Breast epithelium (tissue), 4 donors: ENCODE results near the gene SMAD6. TPM values are rescaled to one million over a fixed set of nuclear protein-coding genes. Genes with fewer than 3 reads are reported as not detected.
A peak's percentile ranks its signal among the peaks of the same experiment; 100 is the strongest.

Experiments used
- DNase-seq, 2 donors: peaks; one replicate each; pipeline ENCODE4 v3.0.0-alpha.2; 2019; ENCODE audit warnings: low spot score in 2 of 2
- H3K27ac ChIP-seq, 2 donors: fragments of 200-600 bp; sonication (generic) in 1 of 2; one replicate each; pipeline ENCODE4 v1.5.1; 2016 to 2019; ENCODE audit warnings: mild to moderate bottlenecking in 1 of 2
- H3K27me3 ChIP-seq, 2 donors: fragments of 200-600 bp; sonication (generic) in 1 of 2; one replicate each; pipeline versions ENCODE4 v1.5.1 to v1.6.0; 2017 to 2019; ENCODE audit warnings: control low read depth in 1 of 2, mild to moderate bottlenecking in 1 of 2
- H3K36me3 ChIP-seq: fragments of 200-600 bp; one replicate; pipeline ENCODE4 v1.5.1; 2019
- H3K4me1 ChIP-seq, 2 donors: fragments of 200-600 bp; sonication (generic); one replicate each; pipeline ENCODE4 v1.5.1; 2016 to 2019; ENCODE audit warnings: control low read depth in 1 of 2
- H3K4me3 ChIP-seq, 3 donors: fragments of 200-600 bp; sonication (generic); 1 replicate in 2 of 3; 2 replicates in 1 of 3; pipeline ENCODE4 v1.5.1; 2016 to 2019; ENCODE audit warnings: mild to moderate bottlenecking in 3 of 3, moderate library complexity in 2 of 3
- H3K9me3 ChIP-seq, 2 donors: fragments of 200-600 bp; sonication (generic) in 1 of 2; one replicate each; pipeline ENCODE4 v1.5.1; 2016 to 2019; ENCODE audit warnings: control low read depth in 1 of 2
- CTCF ChIP-seq, 3 donors: fragments of 450-650 bp; IDR thresholded peaks; one replicate each; pipeline ENCODE4 v1.5.1; 2016 to 2017; ENCODE audit warnings: antibody characterized with exemption in 3 of 3, mild to moderate bottlenecking in 3 of 3, moderate library complexity in 3 of 3
- POLR2A ChIP-seq: fragments of 450-650 bp; IDR thresholded peaks from one replicate; pipeline ENCODE4 v1.6.1; 2016; ENCODE audit warnings: antibody characterized with exemption, mild to moderate bottlenecking, moderate library complexity
- POLR2AphosphoS5 ChIP-seq, 3 donors: sonication (generic); formaldehyde crosslinking; IDR thresholded peaks; one replicate each; pipeline ENCODE4 v1.6.1; 2017; ENCODE audit warnings: antibody characterized with exemption in 3 of 3
- intact Hi-C: fragments of 100-400 bp; cut with DNase I; formaldehyde crosslinking; loops from one replicate; pipeline ENCODE4 v1.15.1; 2023; ENCODE audit warnings: low total_unique reads
- total RNA-seq, 3 donors: library from RNA; depleted of rRNA; stranded (reverse); fragments of >200 nt; gene quantifications; one replicate each; pipeline ENCODE4 v1.1.0, GENCODE V29; 2016

Gene SMAD6
- total RNA-seq, 3 donors from 2014 or later = 7.6 to 22.6 (median 13.4) TPM

- Histone ChIP-seq H3K27ac (no peak overlapping the region), H3K4me1 (no peaks in the 10 kb centered on the region), H3K4me3 (no peak overlapping the region), H3K27me3 (no peaks in the 10 kb centered on the region), H3K9me3 (no peaks in the 10 kb centered on the region), H3K36me3 (no peaks in the 10 kb centered on the region)
- intact Hi-C loops = no loop called here
- TF ChIP-seq CTCF (IDR thresholded peaks at IDR 0.05) = no peak
- no peak for DNase-seq
Measured at GRCh38 chr15:66714543-66714981, 12.5 kb downstream of the SMAD6 start.

- Histone ChIP-seq H3K4me1 (no peaks in the 10 kb centered on the region), H3K4me3 (no peak overlapping the region), H3K36me3 (no peaks in the 10 kb centered on the region), H3K9me3 (no peaks in the 10 kb centered on the region), H3K27me3 (no peaks in the 10 kb centered on the region), H3K27ac (no peak overlapping the region)
- DNase-seq = no peak
- TF ChIP-seq POLR2AphosphoS5 (IDR thresholded peaks at IDR 0.05) (no peak), CTCF (IDR thresholded peaks at IDR 0.05) (no peak), POLR2A (no peak)
- intact Hi-C loops = no loop called here
Measured at GRCh38 chr15:66715181-66715624, 13.2 kb downstream of the SMAD6 start.

GRCh38 chr15:66715720-66716655 is 14.0 kb downstream of the SMAD6 start:
- H3K4me3 ChIP-seq = no peak overlapping the region
- no peaks in the 10 kb centered on the region for H3K27me3 ChIP-seq
- TF ChIP-seq CTCF (IDR thresholded peaks at IDR 0.05) (no peak), POLR2AphosphoS5 (IDR thresholded peaks at IDR 0.05) (no peak)
- DNase-seq = no peak
- H3K27ac ChIP-seq = peak overlapping the region in 1 of 2 donors; percentile 14
- no peaks in the 10 kb centered on the region for H3K4me1 ChIP-seq
- no peaks in the 10 kb centered on the region for H3K36me3 ChIP-seq
- intact Hi-C loops = no loop called here
- no peaks in the 10 kb centered on the region for H3K9me3 ChIP-seq

- H3K27me3 ChIP-seq = no peaks in the 10 kb centered on the region
- intact Hi-C loops = no loop called here
- DNase-seq = no peak
- no peak for TF ChIP-seq POLR2A
- TF ChIP-seq POLR2AphosphoS5 (IDR thresholded peaks at IDR 0.05) = no peak
- no peak for TF ChIP-seq CTCF (IDR thresholded peaks at IDR 0.05)
- H3K27ac ChIP-seq = peak overlapping the region in 1 of 2 donors; percentile 14
- H3K4me3 ChIP-seq = no peak overlapping the region
- H3K9me3 ChIP-seq = no peaks in the 10 kb centered on the region
- no peaks in the 10 kb centered on the region for H3K4me1 ChIP-seq
- H3K36me3 ChIP-seq = no peaks in the 10 kb centered on the region
Measured at GRCh38 chr15:66716656-66717020, 14.6 kb downstream of the SMAD6 start.

GRCh38 chr15:66718220-66718988 is 16.4 kb downstream of the SMAD6 start:
- H3K4me3 ChIP-seq = no peak overlapping the region
- no peak overlapping the region for H3K27ac ChIP-seq
- no peaks in the 10 kb centered on the region for H3K27me3 ChIP-seq
- H3K36me3 ChIP-seq = no peaks in the 10 kb centered on the region
- no peaks in the 10 kb centered on the region for H3K4me1 ChIP-seq
- no peaks in the 10 kb centered on the region for H3K9me3 ChIP-seq
- intact Hi-C loops = no loop called here
- DNase-seq = no peak
- no peak for TF ChIP-seq POLR2A
- TF ChIP-seq POLR2AphosphoS5 (IDR thresholded peaks at IDR 0.05) = no peak
- no peak for TF ChIP-seq CTCF (IDR thresholded peaks at IDR 0.05)
